Hippocampal formation (tissue), 2 donors: Measurements from ENCODE around the gene RGS7.
A peak's percentile ranks its signal among the peaks of the same experiment; 100 is the strongest.

Experiments
- DNase-seq, 2 donors: peaks; one replicate each; lab custom pipeline; 2025; lab: John Stamatoyannopoulos, UW

RGS7 gene

GRCh38 chr1:241081473-241081872, 275.5 kb downstream of the RGS7 start:
- no peak for DNase-seq

GRCh38 chr1:241079459-241079858, 277.5 kb downstream of the RGS7 start:
- DNase-seq, result no peak

GRCh38 chr1:241079047-241079446, 278.0 kb downstream of the RGS7 start:
- DNase-seq, result no peak

GRCh38 chr1:241077386-241078147, 279.4 kb downstream of the RGS7 start:
- DNase-seq, result peak in 1 of 2 donors; percentile 33

- DNase-seq, result no peak
Measured at GRCh38 chr1:241074507-241074906, 282.5 kb downstream of the RGS7 start.

GRCh38 chr1:241068359-241068758, 288.6 kb downstream of the RGS7 start:
- DNase-seq, result no peak

GRCh38 chr1:241063276-241063675, 293.7 kb downstream of the RGS7 start:
- no peak for DNase-seq

- DNase-seq, result no peak
Measured at GRCh38 chr1:241061062-241061461, 295.9 kb downstream of the RGS7 start.

- no peak for DNase-seq
Measured at GRCh38 chr1:241048622-241049021, 308.4 kb downstream of the RGS7 start.

- DNase-seq, result no peak
Measured at GRCh38 chr1:241045659-241046058, 311.3 kb downstream of the RGS7 start.

- no peak for DNase-seq
Measured at GRCh38 chr1:241034203-241034936, 322.6 kb downstream of the RGS7 start.

GRCh38 chr1:241024834-241025233, 332.2 kb downstream of the RGS7 start:
- no peak for DNase-seq

GRCh38 chr1:241022366-241022765, 334.6 kb downstream of the RGS7 start:
- DNase-seq, result no peak

GRCh38 chr1:241020851-241021697, 335.9 kb downstream of the RGS7 start:
- DNase-seq, result no peak

- DNase-seq, result no peak
Measured at GRCh38 chr1:241012708-241013340, 344.2 kb downstream of the RGS7 start.

GRCh38 chr1:241007668-241008067, 349.3 kb downstream of the RGS7 start:
- DNase-seq, result no peak

- DNase-seq, result no peak
Measured at GRCh38 chr1:240999826-241000225, 357.2 kb downstream of the RGS7 start.

GRCh38 chr1:240998441-240999015, 358.5 kb downstream of the RGS7 start:
- no peak for DNase-seq

GRCh38 chr1:240998024-240998423, 359.0 kb downstream of the RGS7 start:
- DNase-seq, result no peak

- DNase-seq, result no peak
Measured at GRCh38 chr1:240993004-240993403, 364.0 kb downstream of the RGS7 start.

- DNase-seq, result no peak
Measured at GRCh38 chr1:240991230-240991629, 365.8 kb downstream of the RGS7 start.

GRCh38 chr1:240987928-240988327, 369.1 kb downstream of the RGS7 start:
- no peak for DNase-seq
